NCI-H524 (cell line): ENCODE data around the gene SURF1.
"Not testable (repeated sequence)": the region's sequence is repeated elsewhere in the genome, so short reads cannot be mapped to it uniquely, and the experiment has no call there.

Experiments
- DNase-seq, 2 experiments: peaks; one replicate each; lab custom pipeline; 2025; lab: John Stamatoyannopoulos, UW

The SURF1 gene

DNA sequence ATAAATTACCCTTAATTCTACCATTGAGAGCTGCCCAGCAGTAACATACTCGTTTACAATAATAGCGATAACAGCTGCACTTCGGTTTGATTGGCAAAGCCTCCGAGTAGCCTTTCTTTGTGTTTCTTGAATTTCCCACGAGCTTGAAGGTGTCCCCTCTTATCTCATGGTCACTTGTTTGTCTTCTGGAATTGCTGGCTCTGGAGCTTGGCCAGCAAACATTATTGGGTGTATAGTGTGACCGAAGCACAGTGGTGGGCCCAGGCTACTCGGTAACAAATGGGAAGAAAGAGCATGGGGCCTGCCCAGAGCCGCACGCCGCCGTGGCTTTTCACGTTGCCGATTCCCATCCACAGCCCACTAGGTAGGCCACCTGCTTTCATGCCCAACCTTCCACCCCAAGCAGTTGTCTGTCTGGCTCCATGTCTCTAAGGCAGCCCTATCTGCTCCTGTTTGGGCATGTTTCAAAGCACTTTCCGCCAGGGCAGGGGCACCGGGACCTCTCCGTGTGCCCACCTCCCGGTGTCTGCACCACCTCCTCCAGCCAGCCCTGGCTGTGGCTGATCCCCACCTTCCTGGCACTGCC, 28.5 kb upstream of the SURF1 start:
- no peak for DNase-seq

DNA sequence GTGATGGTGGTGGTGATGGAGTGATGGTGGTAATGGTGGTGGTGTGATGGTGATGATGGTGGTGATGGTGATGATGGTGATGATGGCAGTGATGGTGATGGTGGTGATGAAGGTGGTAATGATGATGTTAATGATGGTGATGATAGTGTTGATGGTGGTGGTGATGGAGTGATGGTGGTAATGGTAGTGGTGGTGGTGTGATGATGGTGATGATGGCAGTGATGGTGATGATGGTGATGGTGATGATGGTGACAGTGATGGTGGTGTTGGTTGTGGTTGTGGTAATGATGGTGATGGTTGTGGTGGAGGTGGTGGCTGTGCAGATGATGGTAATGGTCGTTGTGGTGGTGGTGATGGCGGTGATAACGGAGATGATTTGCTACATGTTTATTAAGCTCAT, 27.2 kb upstream of the SURF1 start:
- DNase-seq = no peak

DNA sequence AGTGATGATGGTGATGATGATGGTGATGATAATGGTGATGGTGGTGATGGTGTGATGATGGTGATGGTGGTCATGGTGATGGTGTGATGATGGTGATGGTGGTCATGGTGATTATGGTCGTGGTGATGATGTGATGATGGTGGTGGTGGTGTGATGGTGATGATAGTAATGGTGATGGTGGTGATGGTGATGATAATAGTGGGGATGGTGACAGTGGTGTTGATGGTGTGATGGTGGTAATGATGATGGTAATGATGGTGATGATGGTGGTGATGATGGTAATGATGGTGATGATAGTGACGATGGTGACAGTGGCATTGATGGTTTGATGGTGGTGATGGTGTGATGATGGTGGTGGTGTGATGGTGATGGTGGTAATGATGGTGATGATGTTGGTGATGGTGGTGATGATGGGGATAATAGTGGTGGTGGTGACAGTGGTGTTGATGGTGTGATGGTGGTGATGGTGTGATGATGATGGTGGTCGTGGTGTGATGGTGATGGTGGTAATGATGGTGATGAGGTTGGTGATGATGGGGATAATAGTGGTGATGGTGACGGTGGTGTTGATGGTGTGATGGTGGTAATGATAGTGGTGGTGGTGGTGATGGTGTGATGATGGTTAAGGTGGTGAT, 26.3 kb upstream of the SURF1 start:
- no peak for DNase-seq

DNA sequence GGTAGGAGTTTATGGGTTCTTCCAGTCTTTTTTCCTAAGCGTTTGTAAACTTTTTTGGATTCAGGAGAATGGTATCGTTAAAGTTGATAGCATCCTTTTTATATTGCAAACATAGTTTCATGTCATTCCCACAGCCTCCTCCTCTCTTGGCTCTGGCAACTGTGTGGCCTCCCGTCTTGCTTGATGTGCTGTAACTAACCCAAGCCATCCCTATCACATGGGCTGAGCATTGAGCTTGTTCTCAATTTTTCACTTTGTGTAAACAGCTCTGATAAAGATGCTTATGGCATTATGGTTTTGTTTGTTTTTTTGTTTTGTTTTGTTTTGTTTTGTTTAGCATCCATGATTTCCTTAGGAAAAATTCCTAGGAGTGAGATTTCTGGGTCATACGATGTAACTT, 24.4 kb upstream of the SURF1 start:
- DNase-seq = no peak

DNA sequence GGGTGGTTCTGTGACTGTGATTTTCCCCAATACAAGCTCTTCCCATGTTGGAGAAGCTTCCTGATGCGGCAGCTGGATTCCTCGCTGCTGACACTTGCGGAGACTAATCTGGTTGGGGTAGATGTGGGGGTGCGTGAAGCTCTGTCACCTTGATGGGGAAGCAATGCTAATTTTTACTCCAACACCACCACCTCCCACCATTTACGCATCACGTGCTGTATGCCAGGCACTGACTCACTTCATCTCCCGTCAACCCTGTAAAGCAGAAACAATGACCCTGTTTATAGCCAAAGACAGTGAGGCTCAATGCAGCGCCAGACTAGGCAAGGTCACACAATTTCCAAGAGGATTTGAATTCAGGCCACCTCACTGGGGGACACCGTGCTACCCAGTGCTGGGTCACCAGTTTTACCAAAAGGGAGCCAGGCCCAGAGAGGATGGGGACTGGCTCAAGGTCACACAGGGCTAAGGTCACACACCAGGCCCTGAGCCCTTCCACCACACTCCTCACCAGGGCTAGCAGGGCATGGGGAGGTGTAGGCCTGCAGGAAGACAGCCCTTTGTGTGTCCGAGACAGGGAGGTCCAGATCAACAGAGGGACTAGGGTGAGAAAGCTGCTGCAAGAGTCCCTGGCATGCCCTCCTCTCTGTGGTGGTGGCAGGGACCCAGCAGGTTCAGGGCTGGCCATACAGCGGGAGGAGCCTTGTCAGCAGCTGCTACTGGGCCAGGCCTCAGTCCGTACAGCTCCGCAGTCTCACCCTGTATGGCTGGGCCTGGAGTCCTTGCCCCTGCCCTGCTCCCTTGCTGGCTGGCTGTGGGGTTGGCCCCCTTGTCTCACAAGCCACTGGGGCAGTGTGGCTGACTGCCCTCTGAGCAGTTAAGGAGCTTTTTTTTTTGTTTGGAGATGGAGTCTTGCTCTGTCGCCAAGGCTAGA, 23.1 kb upstream of the SURF1 start:
- DNase-seq = no peak

DNA sequence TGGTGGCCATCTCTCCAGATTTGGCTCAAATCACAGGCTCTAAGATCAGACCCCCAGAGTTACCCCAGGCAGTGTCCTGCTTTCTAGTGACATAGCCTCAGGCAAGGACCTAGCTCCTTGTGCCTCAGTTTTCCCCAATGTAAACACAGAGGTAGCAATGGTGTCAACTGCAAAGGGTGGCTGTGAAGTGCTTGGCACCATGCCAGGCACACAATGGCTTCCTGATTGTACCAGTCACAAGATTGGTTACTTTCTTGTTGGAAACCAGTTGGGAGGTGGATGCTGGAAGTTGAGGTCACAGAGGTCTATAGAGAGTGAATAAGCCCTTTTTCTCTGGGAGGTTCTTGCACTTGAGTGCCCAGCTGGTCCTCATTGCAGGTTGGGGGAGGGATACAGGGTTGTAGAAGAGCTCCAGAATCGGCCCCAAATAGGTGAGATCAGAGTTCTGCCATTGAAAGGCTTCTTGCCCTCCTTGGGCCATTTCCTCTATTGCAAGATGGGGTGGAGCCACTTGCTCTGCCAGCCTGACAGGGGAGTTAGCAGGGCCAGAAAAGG, 22.2 kb upstream of the SURF1 start:
- DNase-seq = no peak

DNA sequence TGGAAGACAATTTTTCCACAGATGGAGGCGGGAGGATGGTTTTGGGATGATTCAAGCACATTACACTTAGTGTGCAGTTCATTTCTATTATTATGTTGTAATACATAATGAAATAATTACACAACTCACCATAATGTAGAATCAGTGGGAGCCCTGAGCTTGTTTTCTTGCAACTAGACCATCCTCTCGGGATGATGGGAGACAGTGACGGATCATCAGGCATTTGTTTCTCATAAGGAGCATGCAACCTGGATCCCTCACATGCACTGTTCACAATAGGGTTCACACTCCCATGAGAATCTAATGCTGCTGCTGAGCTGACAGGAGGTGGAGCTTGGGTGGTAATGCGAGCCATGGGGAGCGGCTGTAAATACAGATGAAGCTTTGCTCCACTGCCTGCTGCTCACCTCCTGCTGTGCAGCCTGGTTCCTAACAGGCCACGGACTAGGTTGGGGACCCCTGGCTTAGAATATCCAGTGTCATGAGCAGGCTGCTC, 21.5 kb upstream of the SURF1 start:
- no peak for DNase-seq

DNA sequence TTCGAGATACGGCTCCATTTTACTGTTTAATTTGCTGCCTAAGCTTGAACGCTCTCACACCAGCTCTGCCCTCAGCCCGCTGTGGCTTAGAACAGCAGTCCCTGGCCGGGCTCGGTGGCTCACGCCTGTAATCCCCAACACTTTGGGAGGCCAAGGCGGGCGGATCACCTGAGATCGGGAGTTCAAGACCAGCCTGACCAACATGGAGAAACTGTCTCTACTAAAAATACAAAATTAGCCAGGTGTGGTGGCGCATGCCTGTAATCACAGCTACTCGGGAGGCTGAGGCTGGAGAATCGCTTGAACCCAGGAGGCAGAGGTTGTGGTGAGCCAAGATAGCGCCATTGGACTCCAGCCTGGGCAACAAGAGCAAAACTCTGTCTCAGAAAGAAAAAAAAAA, 21.0 kb upstream of the SURF1 start:
- DNase-seq = not testable (repeated sequence)

DNA sequence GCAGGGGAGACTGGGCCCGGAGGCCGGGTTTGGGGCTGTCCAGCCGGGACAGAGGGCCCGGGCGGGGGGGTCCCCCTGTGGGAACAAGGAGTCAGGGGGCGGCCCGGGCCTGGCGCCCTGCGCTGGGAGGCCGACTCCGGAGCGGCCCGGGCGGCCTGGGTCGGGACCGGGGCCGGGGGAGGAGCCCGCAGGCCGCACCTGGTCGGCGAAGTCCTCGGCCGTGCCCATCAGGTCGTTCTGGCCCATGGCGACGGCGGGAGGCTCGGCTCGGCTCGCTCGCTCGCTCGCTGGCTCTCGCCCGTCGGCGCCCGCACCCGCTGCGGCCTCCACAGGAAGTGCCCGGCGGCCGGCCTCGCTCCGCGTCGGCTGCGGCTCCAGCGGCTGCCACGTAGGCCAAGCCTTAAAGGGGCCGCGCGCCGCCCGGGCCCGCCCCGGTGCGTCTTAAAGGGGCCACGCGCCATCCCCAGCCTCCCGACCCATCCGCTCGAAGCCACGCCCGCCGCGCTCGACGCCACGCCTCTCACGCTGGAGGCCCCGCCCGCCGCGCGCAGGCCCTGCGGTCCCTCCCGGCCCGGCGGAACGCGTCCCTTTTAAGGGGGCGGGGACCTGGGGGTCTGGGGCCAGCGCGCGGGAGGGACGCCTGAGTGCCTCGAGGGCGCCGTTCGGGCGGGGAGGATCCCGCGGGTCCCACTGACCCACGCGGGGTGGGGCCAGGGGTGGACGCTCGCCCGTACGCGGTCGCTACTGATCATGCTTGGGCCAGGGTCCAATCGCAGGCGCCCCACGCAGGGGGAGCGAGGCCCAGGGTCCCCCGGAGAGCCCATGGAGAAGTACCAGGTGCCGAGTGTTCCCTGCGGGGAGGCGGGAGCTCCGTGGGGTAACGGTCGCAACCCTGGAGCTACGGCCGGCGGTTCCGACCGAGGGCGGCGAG, 19.7 kb upstream of the SURF1 start, which contains the start of the genes STKLD1 and SURF4:
STKLD1 (plus strand) TSS at position 643 of the 931 bp plus-strand sequence; CDS start at position 751, 108 bp downstream.
SURF4 (minus strand) TSS at position 337 of the 931 bp plus-strand sequence; CDS start at position 246, 91 bp downstream.
- DNase-seq = peak; percentile 91 to 96

DNA sequence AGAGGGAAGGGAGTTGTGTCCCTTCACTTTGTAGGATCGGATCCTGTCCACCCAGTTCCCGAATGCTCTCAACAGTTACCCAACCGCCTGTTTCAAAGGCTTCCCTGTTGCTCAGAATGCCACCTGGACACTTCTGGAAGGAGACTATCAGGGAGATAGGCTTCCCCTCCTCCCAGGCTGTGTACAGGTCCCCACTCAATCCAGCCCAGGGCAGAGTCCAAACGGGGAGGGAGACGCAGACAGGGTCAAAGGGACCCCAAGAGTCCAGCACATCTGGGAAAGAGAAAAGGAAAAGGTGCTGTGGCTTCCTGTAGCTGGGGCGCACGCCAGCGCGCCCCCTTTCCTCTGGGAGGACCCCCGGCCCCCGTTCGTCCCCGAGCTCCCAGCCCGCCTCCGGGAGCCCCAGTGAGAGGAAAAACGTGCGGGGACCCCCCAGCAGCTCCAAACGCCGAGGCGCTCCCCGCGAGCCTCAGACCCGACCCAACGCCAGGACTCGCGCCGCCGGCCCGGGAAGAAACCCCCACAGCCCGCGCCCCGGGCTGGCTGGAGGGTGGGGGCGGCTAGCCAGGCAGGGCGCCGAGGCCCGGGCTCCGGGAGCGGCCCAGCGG, 18.9 kb upstream of the SURF1 start:
- DNase-seq = peak in 1 of 2 experiments; percentile 54

DNA sequence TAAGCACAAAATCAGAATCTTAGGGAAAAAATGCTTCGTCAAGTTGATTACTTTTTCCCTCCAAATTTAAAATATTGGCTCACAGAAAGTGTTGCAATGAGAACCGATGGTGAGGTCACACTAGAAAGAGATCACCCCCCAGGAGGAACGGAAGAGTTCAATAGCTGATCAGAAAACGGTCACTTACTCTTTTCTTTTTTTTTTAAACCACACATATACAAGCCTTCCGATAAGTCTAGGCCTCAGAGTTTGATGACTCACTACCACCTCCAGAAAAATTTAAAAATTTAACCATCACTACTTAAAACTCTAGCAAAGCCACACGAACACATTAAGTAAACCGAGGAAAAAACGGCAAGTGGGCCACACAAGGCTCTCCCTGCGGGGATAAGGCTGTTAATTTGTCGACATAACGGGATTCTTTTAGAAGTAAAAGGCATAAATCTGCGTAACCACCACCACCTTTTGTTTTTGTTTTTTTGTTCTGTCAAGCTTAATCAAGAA, 18.4 kb upstream of the SURF1 start:
- DNase-seq = no peak

DNA sequence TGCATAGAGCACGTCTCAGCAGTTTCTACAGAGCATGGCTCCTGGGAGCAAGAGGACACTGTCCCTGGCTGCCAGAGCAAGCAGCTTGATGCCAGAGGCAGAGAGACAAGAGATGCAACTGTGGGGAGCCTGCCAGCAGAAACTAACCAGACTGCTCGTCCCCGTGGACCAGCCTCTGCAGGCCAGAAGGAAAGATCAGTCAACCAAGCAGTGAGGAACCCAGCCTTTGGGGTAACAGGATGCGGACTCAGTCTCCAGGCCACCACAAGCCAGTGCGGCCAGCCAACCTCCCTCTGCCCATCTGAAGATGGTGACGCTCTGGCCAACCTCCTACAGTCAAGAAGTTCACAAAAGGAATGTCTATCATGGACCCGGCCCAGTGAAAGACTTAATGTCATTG, 15.9 kb upstream of the SURF1 start:
- no peak for DNase-seq

DNA sequence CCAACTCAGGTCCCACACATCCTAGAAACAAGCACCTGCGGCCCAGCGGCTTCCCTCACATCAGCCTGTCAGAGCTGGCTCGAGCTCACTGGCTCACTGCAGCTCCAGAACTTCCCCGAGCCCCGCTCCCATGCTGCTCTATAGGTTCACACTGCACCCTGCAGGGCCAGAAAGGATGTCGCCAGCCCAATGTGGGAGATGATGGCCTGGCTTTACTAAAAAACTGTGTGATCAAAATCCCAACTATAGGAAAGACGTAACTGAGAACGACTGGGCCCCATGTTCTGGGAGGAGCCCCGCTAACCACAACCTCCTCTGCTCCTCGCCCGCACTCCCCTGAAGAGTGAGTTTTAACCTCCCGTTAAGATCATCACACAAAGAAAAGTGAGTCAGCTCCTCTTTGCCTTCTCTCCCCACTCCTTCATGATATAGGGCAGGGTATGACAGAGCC, 15.0 kb upstream of the SURF1 start:
- no peak for DNase-seq

DNA sequence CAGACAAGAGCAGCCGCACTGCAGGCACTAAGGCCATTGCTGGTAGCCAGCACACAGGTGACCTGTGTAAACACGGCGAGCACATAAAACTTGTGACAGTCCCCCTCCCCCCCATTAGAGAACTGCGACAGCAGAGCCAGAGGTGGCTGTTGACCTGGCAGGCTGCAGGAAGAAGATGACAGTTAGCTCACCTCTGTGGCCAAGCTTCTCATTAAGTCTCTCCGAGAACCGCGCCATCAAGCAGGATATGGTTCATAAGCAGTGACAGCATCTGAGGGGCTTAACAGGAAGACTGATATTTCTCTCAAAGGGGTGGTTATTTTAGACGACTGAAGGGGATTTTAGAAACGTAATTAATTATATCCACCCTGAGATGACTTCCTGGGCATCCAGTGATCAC, 14.4 kb upstream of the SURF1 start:
- DNase-seq = no peak

DNA sequence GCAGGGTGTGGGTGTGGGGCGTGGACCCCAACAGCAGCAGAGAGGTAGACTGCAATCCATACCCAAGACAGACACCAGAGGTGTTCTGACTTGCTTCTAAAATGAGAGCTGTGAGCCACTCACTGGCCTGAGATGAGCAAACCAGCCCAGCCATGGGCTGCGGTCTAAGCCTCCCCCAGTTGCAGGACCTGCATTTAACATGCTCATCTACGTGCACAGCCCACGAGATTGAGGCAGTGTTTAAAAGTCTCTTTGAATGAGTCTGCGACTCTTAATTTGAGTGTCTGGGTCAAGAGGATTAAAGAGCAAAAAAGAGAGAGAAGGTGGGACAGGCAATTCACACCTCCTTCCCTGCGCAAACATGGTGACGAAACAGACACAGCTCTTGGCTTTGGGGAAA, 13.6 kb upstream of the SURF1 start:
- no peak for DNase-seq

DNA sequence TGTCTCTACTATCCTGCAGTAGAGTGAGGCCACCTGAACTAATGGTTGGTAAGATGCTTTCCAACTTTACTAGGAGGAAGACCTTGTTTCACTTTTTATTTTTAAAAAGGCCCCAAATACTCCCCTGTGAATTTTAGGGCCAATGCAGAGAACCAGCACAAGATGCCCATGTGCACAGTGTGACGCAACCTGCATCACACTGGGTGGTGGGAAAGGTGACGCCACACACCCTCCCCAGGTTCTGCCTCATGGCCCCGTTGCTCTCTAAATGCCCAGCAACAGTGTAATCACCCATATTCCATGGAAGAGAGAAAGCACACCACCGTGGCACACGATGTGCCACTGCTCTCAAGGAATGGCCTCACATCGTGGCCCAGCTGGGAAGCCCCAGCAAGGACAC, 13.1 kb upstream of the SURF1 start:
- DNase-seq = no peak

DNA sequence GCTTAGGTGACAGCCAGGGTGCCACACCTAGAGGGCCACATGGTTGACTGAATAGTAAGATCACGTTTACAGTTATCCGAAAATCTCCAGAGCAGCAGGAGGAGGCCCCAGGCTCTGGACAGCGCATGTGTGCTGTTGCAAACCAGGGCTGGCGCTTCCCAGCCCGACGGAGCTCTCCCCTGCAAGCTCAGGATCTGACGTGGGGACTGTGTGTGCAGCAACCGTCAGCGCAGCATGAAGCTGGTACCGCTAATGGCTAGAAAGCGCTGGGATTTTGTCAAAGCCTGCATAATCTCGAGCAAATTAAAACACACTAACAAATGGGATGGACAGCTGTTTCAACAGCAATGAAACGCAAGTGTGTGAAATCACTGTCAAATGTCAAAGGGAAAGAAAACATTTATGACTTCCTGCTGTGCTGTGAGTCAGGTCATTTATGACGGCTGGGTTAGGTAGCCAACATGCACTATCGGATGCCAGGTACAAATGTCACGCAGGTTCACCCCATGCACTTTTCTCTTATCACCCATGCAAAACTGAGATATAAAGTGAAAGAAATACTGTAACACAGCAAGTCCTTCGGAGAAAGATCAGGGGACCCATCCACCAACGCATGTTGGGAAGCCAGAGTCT, 12.1 kb upstream of the SURF1 start:
- peak in 1 of 2 experiments; percentile 57 for DNase-seq

DNA sequence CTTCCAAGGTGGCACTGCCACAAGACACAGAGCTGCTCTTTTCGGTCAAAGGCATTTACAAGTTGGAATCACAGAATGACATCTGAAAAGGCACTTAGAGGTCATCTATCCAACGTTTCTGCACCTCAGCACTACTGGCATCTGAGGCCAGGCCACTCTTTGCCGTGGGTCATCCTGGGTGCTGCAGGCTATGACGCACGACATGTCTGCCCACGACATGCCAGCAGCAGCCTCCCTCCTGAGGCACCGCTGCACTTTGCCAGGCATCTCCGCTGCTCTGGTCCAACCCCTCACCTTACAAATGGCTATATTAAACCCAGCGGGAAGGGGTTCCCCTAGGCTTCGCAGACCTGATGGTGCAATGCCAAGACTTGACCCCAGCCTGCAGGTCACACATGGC, 11.5 kb upstream of the SURF1 start:
- no peak for DNase-seq

DNA sequence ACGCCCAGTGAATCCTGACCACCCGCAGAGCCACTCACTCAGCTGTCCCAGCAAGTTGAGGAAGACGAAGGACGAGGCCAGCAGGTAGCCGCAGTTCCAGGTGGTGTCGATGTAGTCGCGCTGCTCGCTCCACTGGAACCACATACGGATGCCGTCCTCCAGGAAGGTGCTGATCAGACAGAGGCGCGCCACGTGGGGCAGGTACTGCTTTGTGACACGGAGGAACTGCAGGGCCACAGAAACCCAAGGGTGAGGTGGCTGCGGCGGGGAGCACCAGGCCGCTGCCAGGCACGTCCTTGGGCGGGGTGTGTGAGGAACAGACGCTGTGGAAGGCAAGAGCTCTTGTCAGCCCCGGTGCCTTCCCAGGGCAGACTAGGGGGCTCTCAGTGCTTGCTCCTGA, 10.9 kb upstream of the SURF1 start:
- DNase-seq = no peak

DNA sequence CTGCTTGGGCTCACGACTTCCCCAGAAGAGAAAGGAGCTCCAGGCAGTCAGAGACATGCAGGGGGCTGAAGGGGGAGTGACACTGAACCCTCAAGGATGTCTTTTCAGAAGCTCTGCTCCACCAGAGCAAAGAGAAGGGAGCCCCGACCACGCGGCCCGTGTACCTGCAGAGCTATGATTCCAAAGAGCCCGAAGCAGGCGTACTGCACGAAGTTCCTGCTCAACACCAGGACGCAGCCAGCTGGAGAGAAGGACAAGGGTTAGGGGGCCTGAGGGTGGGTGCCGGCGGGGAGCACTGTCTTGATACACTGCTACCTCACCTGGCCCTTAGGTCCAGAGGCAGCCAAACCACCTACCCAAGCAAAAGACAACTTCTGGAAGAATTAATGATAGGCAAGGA, 10.1 kb upstream of the SURF1 start:
- no peak for DNase-seq
